GM18526 (cell line): Measurements from ENCODE around the gene MYOM3.

ENCODE experiments used
- POLR2A ChIP-seq: IDR thresholded peaks from 3 replicates; pipeline ENCODE4 v1.6.1; 2011; ENCODE audit not compliant: insufficient read length; ENCODE audit errors: extremely low read depth

Gene MYOM3

DNA sequence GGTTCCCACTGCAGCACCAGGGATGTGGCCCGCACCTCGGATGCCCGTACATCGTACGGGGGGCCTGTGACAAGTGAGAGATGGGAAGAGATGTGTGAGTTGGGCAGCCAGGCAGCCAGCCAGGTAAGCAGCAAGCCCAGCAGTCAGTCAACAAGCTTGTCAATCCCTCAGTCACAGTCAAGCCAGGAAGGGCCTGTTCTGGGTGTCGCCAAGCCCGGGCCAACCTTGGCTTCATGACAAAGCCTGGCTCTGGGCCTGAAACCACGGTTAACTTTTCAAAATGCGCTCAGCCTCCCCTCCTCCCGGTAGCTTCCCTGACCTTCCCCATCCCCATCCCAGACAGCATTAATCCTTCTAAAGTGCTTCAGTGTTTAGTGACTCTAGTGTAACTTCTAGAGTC is 31.8 kb downstream of the MYOM3 start:
- TF ChIP-seq POLR2A: no peak

DNA sequence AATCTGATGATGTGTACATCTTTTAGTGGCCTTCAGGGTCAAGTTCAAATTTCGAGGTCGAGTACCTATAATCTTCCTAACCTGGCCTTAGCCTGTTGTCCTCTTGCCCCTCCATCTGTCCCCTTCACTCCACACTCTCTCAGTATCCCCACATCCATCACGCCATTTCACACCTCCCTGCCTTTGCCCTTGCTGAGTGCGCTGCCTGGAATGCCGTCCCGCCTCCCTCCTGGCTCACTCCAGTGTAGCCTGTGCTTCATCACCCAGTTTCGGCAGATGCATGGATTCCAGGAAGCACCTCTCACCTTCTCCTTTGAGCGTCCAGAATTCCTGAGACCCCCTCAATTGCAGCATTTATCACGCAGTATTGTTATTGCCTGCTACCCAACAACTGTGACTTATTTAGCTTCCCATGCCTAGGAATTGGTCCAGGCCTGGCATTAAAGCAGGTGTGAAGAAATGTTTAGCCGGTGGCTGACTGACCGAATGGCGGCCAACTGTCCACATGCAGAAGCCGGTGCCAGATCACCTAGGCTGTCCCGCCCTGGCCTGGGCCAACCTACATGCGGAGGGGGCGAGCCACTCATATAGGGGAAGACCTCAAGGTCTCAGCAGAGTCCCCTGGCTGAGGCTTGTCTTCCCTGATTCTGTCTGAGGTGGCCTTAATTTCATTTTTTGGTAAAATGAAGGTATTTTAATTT is 34.5 kb downstream of the MYOM3 start:
- TF ChIP-seq POLR2A: no peak

DNA sequence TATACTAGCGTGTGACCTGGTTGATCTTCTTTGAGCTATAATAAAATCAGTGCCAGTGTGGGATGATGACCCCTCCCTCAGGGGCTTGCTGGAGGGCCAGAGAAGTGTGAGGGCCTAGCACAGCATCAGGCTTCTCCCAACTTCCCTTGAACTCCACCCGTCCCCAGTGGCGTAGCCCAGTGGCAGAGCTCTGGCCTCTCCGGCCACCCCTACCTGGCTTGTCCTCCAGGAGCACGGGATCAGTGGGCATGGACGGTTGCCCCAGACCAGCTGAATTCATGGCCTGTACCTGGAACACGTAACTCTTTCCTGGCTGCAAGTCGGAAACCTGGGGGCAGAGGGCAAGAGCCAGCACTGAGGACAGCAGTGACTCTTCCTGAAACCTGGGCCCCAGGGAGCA is 36.0 kb downstream of the MYOM3 start:
- no peak for TF ChIP-seq POLR2A

DNA sequence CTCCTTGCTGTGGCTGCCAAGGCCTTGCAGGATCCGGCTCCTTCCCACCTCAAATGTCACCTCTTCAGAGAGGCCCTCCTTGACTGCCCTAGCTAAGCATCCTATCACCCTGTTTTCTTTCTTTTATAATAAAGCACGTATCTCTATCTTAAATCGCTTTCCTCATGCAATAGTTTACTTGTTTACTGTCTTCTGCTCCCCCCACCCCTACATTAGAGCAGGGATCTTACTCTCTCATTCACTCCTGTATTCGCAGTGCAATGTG is 36.4 kb downstream of the MYOM3 start:
- no peak for TF ChIP-seq POLR2A

DNA sequence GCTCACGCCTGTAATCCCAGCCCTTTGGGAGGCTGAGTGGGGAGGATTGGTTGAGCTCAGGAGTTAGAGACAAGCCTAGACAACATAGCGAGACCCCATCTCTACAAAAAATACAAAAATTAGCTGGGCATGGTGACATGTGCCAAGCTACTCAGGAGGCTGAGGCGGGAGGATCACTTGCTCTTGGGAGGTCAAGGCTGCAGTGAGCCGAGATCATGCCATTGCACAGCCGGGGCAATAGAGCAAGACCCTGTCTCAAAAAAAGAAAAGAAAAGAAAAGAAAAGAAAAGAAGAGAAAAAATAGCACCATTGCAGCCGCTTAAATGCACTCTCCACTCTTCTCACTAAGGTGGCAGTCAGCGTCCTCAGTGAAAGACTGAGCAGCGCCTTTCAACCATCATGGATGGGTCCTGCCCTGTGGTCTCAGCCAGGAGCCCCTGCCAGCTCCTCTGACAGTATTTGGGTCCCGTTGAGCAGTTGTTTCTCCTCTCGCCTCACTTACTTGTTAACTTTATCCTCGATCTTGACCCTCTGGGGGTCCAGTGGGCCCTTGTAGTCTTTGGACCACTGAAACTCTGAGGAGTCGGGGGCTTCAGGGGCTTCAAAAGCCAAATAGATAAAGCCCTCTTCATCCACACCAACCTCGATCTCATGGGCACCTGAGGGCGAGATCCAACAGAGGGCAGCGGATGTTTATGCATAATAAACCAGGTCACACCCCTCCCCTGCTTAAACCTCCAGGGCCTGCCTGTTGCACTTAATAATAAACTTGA is 36.9 kb downstream of the MYOM3 start:
- TF ChIP-seq POLR2A: no peak

DNA sequence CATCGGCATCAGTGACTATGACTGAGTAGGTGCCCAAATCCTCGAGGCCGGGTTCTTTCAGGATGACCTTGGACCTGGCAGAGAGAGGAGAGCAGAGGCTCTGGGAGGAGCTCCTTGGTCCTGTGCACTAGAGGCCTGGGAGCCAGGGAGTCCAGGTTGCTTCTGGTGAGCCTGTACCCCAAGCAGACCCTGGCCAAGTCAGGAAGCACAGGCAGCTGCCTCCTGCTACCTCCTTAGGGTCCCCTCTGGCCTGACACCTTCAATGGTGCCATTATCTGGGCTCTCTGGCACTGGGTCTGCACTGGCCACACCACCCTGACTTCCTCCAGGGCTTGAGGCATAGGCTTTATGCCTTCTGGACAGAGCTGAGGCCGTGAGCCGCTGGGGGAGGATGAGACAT is 37.7 kb downstream of the MYOM3 start:
- no peak for TF ChIP-seq POLR2A

DNA sequence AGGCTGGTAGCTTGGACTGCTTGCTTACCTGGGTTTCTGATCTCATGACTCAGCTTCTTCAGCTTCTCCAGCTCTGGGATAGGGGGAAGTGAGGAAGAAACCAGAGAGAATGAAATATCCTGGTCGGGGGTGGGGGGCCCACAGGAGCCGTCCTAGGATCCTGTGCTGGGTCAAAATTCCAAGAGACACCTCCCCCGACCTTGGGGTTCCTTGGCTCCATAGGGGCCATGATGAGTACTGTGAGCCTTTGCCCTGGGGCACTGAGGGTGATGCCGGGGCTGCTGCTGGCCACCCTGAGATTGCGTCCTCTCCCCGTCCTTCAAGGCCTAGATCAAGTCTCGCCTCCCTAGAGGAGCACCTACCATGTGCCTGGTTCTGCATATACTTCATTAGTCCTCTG is 40.0 kb downstream of the MYOM3 start:
- TF ChIP-seq POLR2A: no peak

DNA sequence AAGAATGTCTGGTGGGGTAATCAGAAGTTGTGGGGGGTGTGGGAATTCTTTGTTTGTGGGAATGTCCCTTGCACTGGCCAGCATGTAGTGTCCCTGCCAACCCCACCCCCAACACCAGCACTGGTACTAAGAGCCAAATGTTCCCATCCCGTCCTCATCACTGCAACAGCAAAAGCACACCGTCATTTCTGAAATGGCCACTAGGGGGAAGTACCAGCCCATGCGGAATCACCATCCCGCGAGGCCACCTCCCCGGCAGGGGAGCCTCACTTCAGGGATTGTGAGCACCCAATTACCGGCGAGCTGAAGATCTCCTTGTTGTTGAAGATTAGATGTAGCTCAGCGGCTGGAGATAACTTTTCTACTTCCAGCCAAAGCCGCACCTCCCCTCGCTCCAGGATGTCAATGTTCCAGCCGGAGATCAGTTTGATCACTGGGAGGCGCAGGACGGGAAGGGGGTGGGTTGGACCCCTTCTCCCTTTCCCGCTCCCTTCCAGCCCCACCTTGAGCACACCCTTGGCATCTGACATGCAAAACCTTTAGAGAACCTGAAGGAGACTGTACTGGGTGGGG is 41.0 kb downstream of the MYOM3 start:
- TF ChIP-seq POLR2A: no peak

DNA sequence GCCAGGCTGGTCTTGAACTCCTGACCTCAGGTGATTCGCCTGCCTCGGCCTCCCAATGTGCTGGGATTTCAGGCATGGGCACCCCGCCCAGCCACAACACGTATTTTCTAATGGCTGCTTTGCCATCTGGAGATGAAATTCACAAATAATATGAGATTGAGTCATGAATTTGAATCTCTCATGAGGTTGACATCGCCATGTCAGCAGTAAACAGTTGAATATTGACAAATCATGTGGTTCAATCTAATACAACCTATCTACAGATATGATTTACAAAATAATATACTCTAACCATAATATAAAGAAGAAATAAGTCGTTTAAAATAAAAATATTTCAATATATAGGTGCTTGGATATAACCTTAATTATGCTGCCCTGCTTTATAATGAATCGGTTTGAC is 42.1 kb downstream of the MYOM3 start:
- TF ChIP-seq POLR2A: no peak

DNA sequence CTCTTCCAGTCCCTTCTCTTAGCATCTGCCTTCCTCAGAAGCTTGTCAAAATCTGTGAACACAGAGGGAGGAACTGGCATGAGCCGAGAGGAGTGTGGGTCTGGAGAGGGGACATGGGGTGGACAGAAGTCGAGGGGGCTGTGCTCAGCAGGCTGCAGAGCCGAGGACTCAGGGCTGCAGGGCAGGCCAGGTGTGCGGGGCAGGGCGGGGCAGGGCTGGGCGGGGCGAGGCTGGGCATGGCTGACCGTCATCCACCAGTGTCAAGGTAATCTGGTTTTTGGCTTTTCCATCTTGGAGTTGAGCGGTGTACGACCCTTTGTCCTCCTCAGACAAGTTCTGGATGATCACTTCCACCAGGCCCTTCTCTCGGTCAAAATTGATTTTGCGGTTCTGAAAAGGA is 44.0 kb downstream of the MYOM3 start:
- TF ChIP-seq POLR2A: no peak

DNA sequence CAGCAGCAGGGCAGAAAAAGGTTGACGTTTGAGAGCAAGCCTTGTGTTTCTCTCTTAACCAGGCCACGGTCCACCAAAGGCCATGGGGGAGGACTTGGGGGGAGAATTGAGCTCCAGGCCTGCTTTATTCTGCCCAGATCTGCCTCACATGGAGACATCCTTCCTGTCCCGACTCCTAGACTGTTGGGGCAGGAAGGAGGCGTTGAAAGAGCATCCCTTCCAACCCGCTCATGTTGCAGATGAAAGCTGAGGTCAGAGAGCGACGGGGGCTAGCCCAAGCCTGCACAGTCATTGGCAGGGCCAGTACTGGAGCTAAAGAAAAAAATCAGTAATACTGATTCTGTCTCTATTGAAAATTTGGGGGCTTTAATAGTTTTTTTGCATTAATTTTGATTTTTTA is 46.6 kb downstream of the MYOM3 start:
- no peak for TF ChIP-seq POLR2A

DNA sequence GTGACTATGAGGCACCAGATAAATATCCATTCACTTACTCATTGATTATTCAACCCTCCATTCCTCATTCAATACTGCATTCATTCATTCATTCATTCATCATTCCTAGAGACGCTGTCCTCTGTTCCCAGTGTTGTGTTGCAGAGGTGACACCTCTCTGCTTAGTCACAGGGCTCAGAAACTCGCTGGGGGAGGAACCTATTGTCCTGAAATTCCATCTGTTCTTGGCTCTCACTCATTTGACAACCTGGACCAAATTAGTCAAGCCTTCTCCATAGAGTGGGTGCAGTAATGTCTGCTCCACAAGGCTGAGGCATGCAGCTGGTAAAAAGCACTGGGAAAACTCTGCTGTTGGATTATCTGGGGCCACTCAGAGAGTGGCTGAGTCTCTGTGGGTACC is 49.7 kb downstream of the MYOM3 start:
- no peak for TF ChIP-seq POLR2A

DNA sequence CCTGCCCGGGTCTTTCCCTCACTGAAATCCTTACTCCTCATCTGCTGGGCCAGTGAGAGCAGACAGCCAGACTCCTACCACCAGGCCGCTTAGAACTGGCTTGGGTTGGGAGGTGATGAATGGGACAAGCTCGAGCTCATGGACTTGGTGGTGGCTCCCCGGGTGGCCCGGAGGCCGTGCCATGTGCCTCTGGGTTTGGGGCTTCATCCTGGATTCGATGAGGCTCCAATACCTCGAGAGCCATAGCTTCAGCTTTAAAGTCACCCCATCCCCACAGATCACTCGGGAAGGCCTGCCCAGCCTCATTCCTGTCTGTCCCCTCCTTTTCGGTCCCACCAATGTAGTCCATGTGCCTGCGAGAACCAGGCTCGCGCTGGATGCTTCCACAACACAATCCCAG is 51.5 kb downstream of the MYOM3 start:
- TF ChIP-seq POLR2A: no peak

DNA sequence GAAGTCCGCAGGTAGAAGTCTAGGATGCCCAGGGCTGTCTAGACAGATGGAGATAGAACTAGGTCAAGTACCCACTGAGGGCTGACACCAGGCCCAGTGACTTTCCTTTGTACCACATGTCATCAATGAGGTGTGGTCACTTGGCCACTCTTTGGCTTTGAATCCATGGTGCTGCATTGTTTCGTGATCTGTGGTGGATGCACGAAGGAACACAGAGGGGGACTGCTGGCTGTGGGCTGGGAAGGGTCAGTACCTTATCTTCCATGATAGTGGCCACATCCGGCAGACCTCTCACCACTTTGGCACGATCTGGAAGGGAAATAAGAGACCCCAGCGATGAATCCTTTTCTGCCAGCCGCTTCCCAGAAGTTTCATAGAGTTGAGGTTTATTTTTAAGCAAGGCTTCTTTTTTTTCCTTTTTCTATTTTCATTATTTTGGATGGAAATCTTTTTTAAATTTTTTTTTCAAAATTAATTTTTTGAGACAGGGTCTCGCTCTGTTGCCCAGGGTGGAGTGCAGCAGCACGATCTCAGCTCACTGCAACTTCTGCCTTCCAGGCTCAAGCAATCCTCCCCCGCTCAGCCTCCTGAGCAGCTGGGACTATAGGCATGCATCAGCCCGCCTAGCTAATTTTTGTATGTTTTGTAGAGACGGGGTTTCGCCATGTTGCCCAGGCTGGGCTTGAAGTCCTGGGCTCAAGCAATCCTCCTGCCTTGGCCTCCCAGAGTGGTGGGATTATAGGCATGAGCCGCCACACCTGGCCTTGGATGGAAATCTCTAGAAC is 53.1 kb downstream of the MYOM3 start:
- TF ChIP-seq POLR2A: no peak

DNA sequence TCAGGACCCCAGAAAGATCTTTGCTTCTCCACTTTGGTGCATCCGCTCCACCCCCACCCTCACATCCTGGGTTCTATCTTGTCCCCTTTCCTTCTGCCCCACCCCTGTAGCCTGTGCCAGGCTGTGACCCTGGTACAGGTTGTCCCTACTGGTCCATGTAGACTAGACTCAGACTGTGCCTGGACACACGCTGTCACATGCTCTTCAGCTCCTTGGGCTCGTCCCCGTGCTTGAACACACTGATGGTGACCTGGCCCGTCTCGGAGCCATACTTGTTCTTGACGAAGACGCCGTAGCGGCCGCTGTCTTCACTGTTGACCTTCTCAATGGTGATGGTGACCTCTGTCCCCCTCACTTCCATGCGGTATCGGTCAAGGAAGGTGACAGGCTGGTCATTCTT is 54.8 kb downstream of the MYOM3 start:
- no peak for TF ChIP-seq POLR2A

DNA sequence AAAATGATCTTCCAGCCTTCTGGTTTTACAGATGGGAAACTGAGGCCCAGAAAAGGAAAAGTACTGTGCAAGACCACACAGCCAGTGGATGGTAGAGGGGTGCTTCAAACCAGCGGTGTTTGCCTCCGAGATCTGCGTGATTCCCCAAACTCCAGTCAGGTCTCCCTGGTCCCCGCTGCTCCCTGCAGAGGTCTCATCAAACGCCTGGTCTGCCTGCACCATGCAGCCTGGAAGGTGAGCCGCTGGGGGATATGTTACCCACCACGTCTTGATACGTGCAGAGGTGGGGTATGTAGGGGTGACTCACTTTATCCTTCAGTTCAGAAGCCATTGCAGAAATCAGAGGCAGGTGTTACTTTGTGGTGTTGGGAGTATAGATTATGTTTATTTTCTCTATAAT is 56.3 kb downstream of the MYOM3 start:
- no peak for TF ChIP-seq POLR2A

DNA sequence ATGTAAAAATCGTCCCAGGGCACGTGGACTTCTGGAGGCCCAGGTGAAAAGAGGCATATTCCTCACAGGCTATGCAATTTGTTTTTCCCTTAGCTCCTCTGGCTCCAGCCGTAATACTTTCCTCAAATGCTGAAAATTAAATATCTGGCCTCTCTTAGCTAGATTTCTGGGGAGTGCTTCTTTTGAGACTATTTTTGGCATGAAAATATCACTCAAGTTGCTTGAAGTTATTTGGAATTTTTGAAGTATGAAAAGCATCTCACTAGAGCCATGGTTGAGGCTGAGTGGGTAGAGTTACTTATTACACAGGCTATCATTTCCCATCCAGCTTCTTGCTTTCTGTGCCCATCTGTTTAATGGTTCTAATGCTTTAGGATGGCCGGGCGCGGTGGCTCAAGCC is 59.7 kb downstream of the MYOM3 start:
- TF ChIP-seq POLR2A: no peak
